Measurements from ENCODE around the gene CNKSR2. TPM values are rescaled to one million over a fixed set of nuclear protein-coding genes. Genes with fewer than 3 reads are reported as not detected.

Gene CNKSR2
- total and polyA plus RNA-seq, 11 donors, result 0.07 to 3.0 (median 0.47) TPM; not detected in 1

GRCh38 chrX:21700275-21700674, 326.1 kb downstream of the CNKSR2 start:
- no peak overlapping the region for H3K27ac ChIP-seq
- no peaks in the 10 kb centered on the region for H3K4me1 ChIP-seq
- 70 to 88% (median 84%) methylated on average over 5 of the region's 5 CpGs for WGBS, 4 donors
- H3K9me3 ChIP-seq, result no peaks in the 10 kb centered on the region
- peaks cover 0 to 3% (median 0%) of the 10 kb centered on the region in 9 donors for H3K36me3 ChIP-seq
- no peak overlapping the region for H3K4me3 ChIP-seq
- DNase-seq (no peak), ATAC-seq (no peak)
- TF ChIP-seq CTCF (IDR thresholded peaks at IDR 0.05), result no peak
- no peak for TF ChIP-seq POLR2A (IDR thresholded peaks at IDR 0.05)
- H3K27me3 ChIP-seq, result peaks cover 0 to 3% (median 0%) of the 10 kb centered on the region in 9 donors
- intact Hi-C loops (cut with DNase I), result no loop called here

- DNase-seq (no peak), ATAC-seq (no peak)
- Histone ChIP-seq H3K27ac (no peak overlapping the region), H3K27me3 (peaks cover 0 to 3% (median 0%) of the 10 kb centered on the region in 9 donors), H3K9me3 (no peaks in the 10 kb centered on the region), H3K4me3 (no peak overlapping the region), H3K36me3 (peaks cover 0 to 4% (median 0%) of the 10 kb centered on the region in 9 donors), H3K4me1 (no peaks in the 10 kb centered on the region)
- no peak for TF ChIP-seq CTCF (IDR thresholded peaks at IDR 0.05)
- TF ChIP-seq POLR2A (IDR thresholded peaks at IDR 0.05), result no peak
- WGBS, 4 donors, result 53 to 75% (median 68%) methylated on average over 3 of the region's 3 CpGs
- intact Hi-C loops (cut with DNase I), result no loop called here
Observed at GRCh38 chrX:21700967-21701366, 326.7 kb downstream of the CNKSR2 start.

- Histone ChIP-seq H3K4me3 (no peak overlapping the region), H3K27ac (no peak overlapping the region), H3K36me3 (peaks cover 0 to 5% (median 0%) of the 10 kb centered on the region in 9 donors), H3K27me3 (peaks cover 0 to 3% (median 0%) of the 10 kb centered on the region in 9 donors), H3K9me3 (no peaks in the 10 kb centered on the region), H3K4me1 (no peaks in the 10 kb centered on the region)
- WGBS, 4 donors, result 75 to 80% (median 79%) methylated on average over 4 of the region's 4 CpGs
- TF ChIP-seq POLR2A (IDR thresholded peaks at IDR 0.05) (no peak), CTCF (IDR thresholded peaks at IDR 0.05) (no peak)
- no peak for DNase-seq
- intact Hi-C loops (cut with DNase I), result no loop called here
- no peak for ATAC-seq
Observed at GRCh38 chrX:21702725-21703124, 328.5 kb downstream of the CNKSR2 start.
